Memory B cell (primary cell): ENCODE results near the gene RAB6B.

Experiments used
- ATAC-seq: fragments of 150-1000 bp; cut with Tn5 transposase; 2 replicates; pipeline ENCODE4 v1.10.0; 2021; ENCODE audit warnings: low read depth, mild to moderate bottlenecking, moderate library complexity
- DNase-seq, 2 donors: peaks; one replicate each; pipeline ENCODE4 v3.0.0; 2022; ENCODE audit warnings: low spot score in 2 of 2
- H3K27ac Mint-ChIP-seq: one replicate; pipeline ENCODE4 v1.8.0; 2022; ENCODE audit warnings: mild to moderate bottlenecking, moderate library complexity, mixed read lengths
- H3K27me3 Mint-ChIP-seq: one replicate; pipeline ENCODE4 v1.8.0; 2022; ENCODE audit warnings: mixed read lengths
- H3K36me3 Mint-ChIP-seq: one replicate; pipeline ENCODE4 v1.8.0; 2022; ENCODE audit warnings: mild to moderate bottlenecking, mixed read lengths
- H3K4me1 Mint-ChIP-seq: one replicate; pipeline ENCODE4 v1.8.0; 2022; ENCODE audit warnings: mixed read lengths
- H3K4me3 Mint-ChIP-seq: one replicate; pipeline ENCODE4 v1.8.0; 2022; ENCODE audit warnings: mild to moderate bottlenecking, moderate library complexity, mixed read lengths
- H3K9me3 Mint-ChIP-seq: one replicate; pipeline ENCODE4 v1.8.0; 2022; ENCODE audit warnings: mixed read lengths

The RAB6B gene

GRCh38 chr3:133855002-133855370, 40.7 kb downstream of the RAB6B start:
- no peaks in the 10 kb centered on the region for H3K36me3 Mint-ChIP-seq
- no peak overlapping the region for H3K27ac Mint-ChIP-seq
- no peak for DNase-seq
- no peaks in the 10 kb centered on the region for H3K27me3 Mint-ChIP-seq
- no peaks in the 10 kb centered on the region for H3K9me3 Mint-ChIP-seq
- peaks cover 4% of the 10 kb centered on the region for H3K4me1 Mint-ChIP-seq
- H3K4me3 Mint-ChIP-seq, result no peak overlapping the region
- no peak for ATAC-seq

DNA sequence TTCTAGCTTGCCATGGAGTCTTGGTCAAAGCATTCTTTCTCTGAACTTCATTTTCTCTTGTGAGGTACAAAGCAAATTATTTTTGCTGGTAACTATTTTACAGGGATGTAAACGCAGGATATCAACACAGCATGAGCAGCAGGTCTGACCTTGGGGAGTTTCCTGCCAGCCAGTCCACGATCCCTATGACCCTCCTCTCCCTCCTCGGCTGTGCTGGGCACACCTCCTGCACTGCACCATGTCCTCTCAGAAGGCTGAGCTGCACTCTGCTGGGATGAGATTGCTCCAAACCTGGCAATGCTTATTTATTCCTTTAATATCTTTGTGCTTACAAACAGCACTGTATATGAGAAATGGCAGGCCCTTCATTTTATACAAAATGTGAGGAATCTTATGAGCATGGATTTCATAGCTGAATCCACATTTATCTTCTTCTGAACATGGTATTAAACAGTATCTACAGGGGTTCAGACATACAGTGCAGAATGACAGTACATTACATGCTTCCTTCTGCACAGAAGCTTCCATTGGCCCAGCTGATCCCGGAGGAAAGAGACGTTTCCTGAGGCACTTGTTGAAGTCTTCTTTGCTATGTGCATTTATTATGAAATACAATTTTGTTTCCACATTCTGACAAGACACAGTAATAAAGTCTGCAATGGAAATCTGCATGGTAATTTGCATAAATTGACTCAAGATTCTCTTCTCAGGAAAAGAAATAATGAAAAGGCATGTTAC, 41.2 kb downstream of the RAB6B start:
- Mint-ChIP-seq H3K4me3 (no peak overlapping the region), H3K36me3 (no peaks in the 10 kb centered on the region), H3K27ac (no peak overlapping the region), H3K4me1 (peaks cover 4% of the 10 kb centered on the region), H3K9me3 (no peaks in the 10 kb centered on the region), H3K27me3 (no peaks in the 10 kb centered on the region)
- ATAC-seq (no peak), DNase-seq (no peak)

GRCh38 chr3:133853925-133854227, 41.8 kb downstream of the RAB6B start:
- no peaks in the 10 kb centered on the region for H3K9me3 Mint-ChIP-seq

GRCh38 chr3:133853063-133853924, 42.4 kb downstream of the RAB6B start:
- Mint-ChIP-seq H3K36me3 (no peaks in the 10 kb centered on the region), H3K9me3 (no peaks in the 10 kb centered on the region), H3K4me3 (no peak overlapping the region), H3K4me1 (peaks cover 4% of the 10 kb centered on the region), H3K27me3 (no peaks in the 10 kb centered on the region), H3K27ac (no peak overlapping the region)
- DNase-seq (no peak), ATAC-seq (no peak)

More at GRCh38 chr3:133853925-133854227, 41.8 kb downstream of the RAB6B start:
- Mint-ChIP-seq H3K27me3 (no peaks in the 10 kb centered on the region), H3K4me1 (peaks cover 4% of the 10 kb centered on the region), H3K27ac (no peak overlapping the region), H3K4me3 (no peak overlapping the region), H3K36me3 (no peaks in the 10 kb centered on the region)
- ATAC-seq, result no peak
- DNase-seq, result no peak

DNA sequence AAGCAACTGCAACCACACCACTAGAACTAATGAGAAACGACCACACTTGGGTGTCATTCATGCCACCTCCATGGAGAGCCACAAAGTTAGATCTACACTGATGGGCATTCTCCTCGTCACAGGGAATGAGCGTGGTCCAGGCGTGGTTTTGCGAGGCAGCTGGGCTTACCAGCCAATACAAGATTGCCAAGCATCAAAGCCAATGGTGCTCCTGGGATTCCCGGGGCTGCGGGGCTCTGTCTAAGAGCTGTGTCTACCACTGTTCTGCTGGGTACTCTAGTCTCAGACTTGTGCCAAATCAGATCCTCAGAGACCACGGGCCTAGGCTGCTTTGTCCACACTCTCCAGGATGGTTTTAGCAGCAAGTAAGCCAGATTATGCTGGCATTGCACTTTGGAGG, 43.8 kb downstream of the RAB6B start:
- H3K27me3 Mint-ChIP-seq, result peaks cover 2% of the 10 kb centered on the region
- DNase-seq, result no peak
- H3K36me3 Mint-ChIP-seq, result no peaks in the 10 kb centered on the region
- no peak overlapping the region for H3K27ac Mint-ChIP-seq
- no peak overlapping the region for H3K4me3 Mint-ChIP-seq
- no peaks in the 10 kb centered on the region for H3K9me3 Mint-ChIP-seq
- ATAC-seq, result no peak
- H3K4me1 Mint-ChIP-seq, result peaks cover 4% of the 10 kb centered on the region

DNA sequence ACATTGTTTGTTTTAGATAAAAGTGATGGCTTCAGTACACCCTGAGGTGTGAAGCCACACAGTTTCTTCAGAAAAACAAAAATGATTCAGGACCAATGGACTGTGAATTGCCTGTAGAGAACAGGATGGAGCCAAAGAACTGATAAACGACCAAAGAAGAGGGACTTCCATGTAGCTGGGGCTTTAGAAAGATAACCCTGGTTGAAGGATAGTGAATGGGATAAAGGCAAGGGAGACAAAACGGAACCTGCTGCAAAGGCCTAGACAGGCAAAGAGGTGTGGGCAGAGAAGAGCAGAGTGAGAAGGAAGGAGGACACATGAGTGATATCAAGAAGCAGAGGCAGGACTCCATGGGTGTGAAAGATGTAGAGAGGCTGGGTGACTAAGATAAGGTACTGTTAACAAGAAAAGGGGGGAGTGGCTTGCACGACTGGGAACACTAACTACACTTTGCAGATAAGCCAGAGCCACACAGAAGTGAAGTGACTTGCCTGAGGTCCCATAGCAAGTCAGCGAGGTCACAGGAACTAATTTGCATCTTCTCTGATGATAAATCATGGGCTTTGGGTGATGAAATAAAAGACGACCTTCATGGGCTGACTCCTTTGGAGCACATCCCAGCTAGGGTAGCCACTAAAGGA, 44.3 kb downstream of the RAB6B start:
- Mint-ChIP-seq H3K27ac (no peak overlapping the region), H3K4me1 (peaks cover 4% of the 10 kb centered on the region)

DNA sequence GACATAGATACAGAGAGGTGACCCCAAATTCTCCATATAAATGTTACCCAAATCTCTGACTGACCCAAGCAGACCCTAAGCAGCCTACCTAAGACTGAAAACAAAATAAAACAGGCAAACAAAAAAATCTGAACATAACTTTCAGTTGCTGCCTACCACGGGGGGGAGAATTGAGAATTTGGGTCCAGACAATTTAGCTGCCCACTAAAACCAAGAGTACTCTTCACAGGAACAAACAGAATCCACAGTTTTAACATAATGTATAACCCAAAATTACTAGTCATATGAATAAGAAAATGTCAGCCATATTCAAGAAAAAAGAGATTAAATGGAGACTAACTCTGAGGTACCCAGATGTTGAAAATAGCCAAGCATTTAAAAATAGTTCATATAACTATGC, 45.6 kb downstream of the RAB6B start:
- Mint-ChIP-seq H3K36me3 (no peaks in the 10 kb centered on the region), H3K9me3 (no peaks in the 10 kb centered on the region), H3K27ac (no peak overlapping the region), H3K27me3 (peaks cover 2% of the 10 kb centered on the region), H3K4me3 (no peak overlapping the region), H3K4me1 (peaks cover 4% of the 10 kb centered on the region)
- no peak for DNase-seq
- ATAC-seq, result no peak

More for the DNA sequence above, 44.3 kb downstream of the RAB6B start:
- no peaks in the 10 kb centered on the region for H3K36me3 Mint-ChIP-seq
- H3K4me3 Mint-ChIP-seq, result no peak overlapping the region
- H3K27me3 Mint-ChIP-seq, result peaks cover 2% of the 10 kb centered on the region
- no peak for DNase-seq
- no peaks in the 10 kb centered on the region for H3K9me3 Mint-ChIP-seq
- ATAC-seq, result no peak

GRCh38 chr3:133849346-133849745, 46.3 kb downstream of the RAB6B start:
- Mint-ChIP-seq H3K36me3 (no peaks in the 10 kb centered on the region), H3K27me3 (peaks cover 2% of the 10 kb centered on the region), H3K27ac (no peak overlapping the region), H3K4me1 (peaks cover 4% of the 10 kb centered on the region), H3K4me3 (no peak overlapping the region), H3K9me3 (no peaks in the 10 kb centered on the region)
- DNase-seq (no peak), ATAC-seq (no peak)

- no peaks in the 10 kb centered on the region for H3K4me1 Mint-ChIP-seq
- H3K27ac Mint-ChIP-seq, result no peak overlapping the region
- no peaks in the 10 kb centered on the region for H3K36me3 Mint-ChIP-seq
- ATAC-seq, result no peak
- H3K27me3 Mint-ChIP-seq, result peaks cover 4% of the 10 kb centered on the region
- no peak for DNase-seq
- H3K9me3 Mint-ChIP-seq, result no peaks in the 10 kb centered on the region
- no peak overlapping the region for H3K4me3 Mint-ChIP-seq
Measured at GRCh38 chr3:133845127-133845526, 50.6 kb downstream of the RAB6B start.

DNA sequence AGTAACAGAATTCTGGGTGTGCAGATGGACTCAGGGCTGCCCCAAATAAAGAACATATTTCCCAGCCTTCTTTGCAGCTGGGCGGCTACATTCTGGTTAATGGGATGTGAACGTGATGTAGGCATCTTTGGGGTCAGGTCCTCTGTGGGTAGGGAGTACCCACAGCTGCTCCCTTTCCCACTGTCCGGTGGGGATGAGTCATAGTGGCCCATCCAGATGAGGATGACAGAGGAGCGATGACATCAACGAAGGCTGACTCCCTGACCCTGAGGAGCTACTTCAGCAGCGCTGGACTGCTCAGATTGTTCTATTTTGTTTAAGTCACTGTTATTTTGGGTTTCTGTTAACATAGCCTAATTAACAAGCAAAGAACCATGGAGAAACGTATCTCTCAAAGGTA, 52.0 kb downstream of the RAB6B start:
- H3K4me1 Mint-ChIP-seq, result no peaks in the 10 kb centered on the region
- no peak overlapping the region for H3K27ac Mint-ChIP-seq
- DNase-seq (no peak), ATAC-seq (no peak)
- no peak overlapping the region for H3K4me3 Mint-ChIP-seq
- peaks cover 7% of the 10 kb centered on the region for H3K27me3 Mint-ChIP-seq
- no peaks in the 10 kb centered on the region for H3K9me3 Mint-ChIP-seq
- no peaks in the 10 kb centered on the region for H3K36me3 Mint-ChIP-seq

GRCh38 chr3:133842158-133842557, 53.5 kb downstream of the RAB6B start:
- H3K27ac Mint-ChIP-seq, result no peak overlapping the region
- no peaks in the 10 kb centered on the region for H3K36me3 Mint-ChIP-seq
- no peaks in the 10 kb centered on the region for H3K9me3 Mint-ChIP-seq
- H3K4me1 Mint-ChIP-seq, result no peaks in the 10 kb centered on the region
- H3K4me3 Mint-ChIP-seq, result no peak overlapping the region
- ATAC-seq (no peak), DNase-seq (no peak)
- peaks cover 5% of the 10 kb centered on the region for H3K27me3 Mint-ChIP-seq

GRCh38 chr3:133841196-133841595, 54.5 kb downstream of the RAB6B start:
- H3K27ac Mint-ChIP-seq, result no peak overlapping the region
- H3K36me3 Mint-ChIP-seq, result no peaks in the 10 kb centered on the region

DNA sequence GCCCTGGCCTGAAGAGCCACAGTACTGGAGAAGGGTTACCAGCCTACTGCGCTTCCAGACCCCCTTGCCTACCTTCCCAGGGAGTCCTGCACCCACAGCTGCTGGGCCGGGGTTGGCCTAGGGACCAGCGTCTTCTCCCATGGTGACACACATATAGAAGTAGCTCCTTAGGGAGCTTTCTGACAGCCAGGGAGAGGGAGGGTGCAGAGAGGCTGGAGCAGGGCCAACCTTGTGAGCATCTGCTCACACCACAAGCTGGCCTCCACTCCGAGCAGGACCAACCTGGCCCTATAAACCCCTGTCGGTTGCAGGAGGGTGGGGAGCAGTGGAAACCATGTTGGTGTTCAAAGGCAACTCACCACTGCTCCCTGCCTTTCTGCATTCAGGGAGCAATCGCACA, 54.9 kb downstream of the RAB6B start:
- no peak for DNase-seq
- H3K4me3 Mint-ChIP-seq, result no peak overlapping the region
- H3K27me3 Mint-ChIP-seq, result peaks cover 7% of the 10 kb centered on the region
- H3K9me3 Mint-ChIP-seq, result no peaks in the 10 kb centered on the region
- no peaks in the 10 kb centered on the region for H3K36me3 Mint-ChIP-seq
- H3K27ac Mint-ChIP-seq, result no peak overlapping the region
- no peak for ATAC-seq
- H3K4me1 Mint-ChIP-seq, result no peaks in the 10 kb centered on the region

More at GRCh38 chr3:133841196-133841595, 54.5 kb downstream of the RAB6B start:
- Mint-ChIP-seq H3K27me3 (peaks cover 7% of the 10 kb centered on the region), H3K4me3 (no peak overlapping the region), H3K4me1 (no peaks in the 10 kb centered on the region), H3K9me3 (no peaks in the 10 kb centered on the region)
- ATAC-seq (no peak), DNase-seq (no peak)

DNA sequence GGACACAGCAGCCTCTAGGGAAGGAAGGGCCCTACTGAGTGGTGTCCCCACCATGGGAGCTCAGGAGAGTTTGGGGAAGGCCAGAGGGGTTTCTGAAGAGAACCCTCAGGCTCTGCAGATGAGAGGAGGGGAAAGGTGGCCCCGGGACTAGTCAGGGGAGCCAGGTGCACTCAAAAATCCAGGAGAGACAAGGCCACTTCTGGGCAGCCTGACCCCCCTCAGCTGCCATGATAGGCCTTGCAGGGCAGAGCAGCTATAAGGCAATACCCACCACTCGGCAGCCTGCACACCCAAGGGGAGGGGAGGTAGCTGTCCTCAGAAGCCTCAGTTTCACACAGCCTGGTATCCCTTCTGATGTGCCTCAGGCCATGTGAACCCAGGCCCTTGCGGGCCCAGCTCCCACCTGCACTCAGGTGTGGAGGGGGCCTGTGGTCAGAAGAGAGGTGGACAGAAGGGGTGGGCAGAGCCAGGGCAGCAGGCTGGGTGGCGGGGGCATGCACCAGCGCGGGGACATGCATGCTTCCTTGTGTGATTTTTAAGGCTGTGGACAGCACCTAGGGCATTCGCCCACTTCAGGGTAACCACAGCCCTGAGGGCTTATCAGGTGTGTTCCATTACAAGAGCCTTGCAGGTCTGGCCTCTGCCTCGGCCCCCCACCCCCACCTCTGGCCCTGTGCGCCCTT, 55.5 kb downstream of the RAB6B start:
- peaks cover 8% of the 10 kb centered on the region for H3K27me3 Mint-ChIP-seq
- no peak overlapping the region for H3K4me3 Mint-ChIP-seq
- DNase-seq (no peak), ATAC-seq (no peak)
- no peaks in the 10 kb centered on the region for H3K4me1 Mint-ChIP-seq
- H3K36me3 Mint-ChIP-seq, result no peaks in the 10 kb centered on the region
- no peaks in the 10 kb centered on the region for H3K9me3 Mint-ChIP-seq
- H3K27ac Mint-ChIP-seq, result no peak overlapping the region
